IPS-18c (cell line): ENCODE results near the gene CD226.
"Not testable (repeated sequence)": the region's sequence is repeated elsewhere in the genome, so short reads cannot be mapped to it uniquely, and the experiment has no call there.

Experiments used
- H3K4me3 ChIP-seq: 2 replicates; pipeline ENCODE4 v1.7.0; 2013; ENCODE audit warnings: low read depth, mild to moderate bottlenecking, low read length, moderate library complexity; ENCODE audit not compliant: insufficient read depth
- H3K9me3 ChIP-seq: one replicate; pipeline ENCODE4 v1.6.1; 2013; ENCODE audit warnings: mild to moderate bottlenecking, low read length, moderate library complexity; ENCODE audit not compliant: control insufficient read depth, insufficient read depth

CD226 gene

GRCh38 chr18:69858897-69859296 lies 88.8 kb downstream of the CD226 start:
- Histone ChIP-seq H3K4me3 (no peak overlapping the region), H3K9me3 (no peaks in the 10 kb centered on the region)

- H3K9me3 ChIP-seq, result no peaks in the 10 kb centered on the region
- H3K4me3 ChIP-seq, result no peak overlapping the region
These were observed 93.2 kb downstream of the CD226 start for GRCh38 chr18:69854455-69854854.

GRCh38 chr18:69853051-69853450 lies 94.6 kb downstream of the CD226 start:
- H3K4me3 ChIP-seq, result no peak overlapping the region
- H3K9me3 ChIP-seq, result no peaks in the 10 kb centered on the region

- no peaks in the 10 kb centered on the region for H3K9me3 ChIP-seq
These were observed 101.8 kb downstream of the CD226 start for GRCh38 chr18:69845593-69846506.

GRCh38 chr18:69844656-69845055 lies 103.0 kb downstream of the CD226 start:
- no peak overlapping the region for H3K4me3 ChIP-seq
- no peaks in the 10 kb centered on the region for H3K9me3 ChIP-seq

More at GRCh38 chr18:69845593-69846506, 101.8 kb downstream of the CD226 start:
- H3K4me3 ChIP-seq, result no peak overlapping the region

- no peak overlapping the region for H3K4me3 ChIP-seq
These were observed 104.7 kb downstream of the CD226 start for GRCh38 chr18:69843015-69843414.

GRCh38 chr18:69841117-69841516 lies 106.6 kb downstream of the CD226 start:
- no peaks in the 10 kb centered on the region for H3K9me3 ChIP-seq

More at GRCh38 chr18:69843015-69843414, 104.7 kb downstream of the CD226 start:
- no peaks in the 10 kb centered on the region for H3K9me3 ChIP-seq

GRCh38 chr18:69840445-69840844 lies 107.2 kb downstream of the CD226 start:
- Histone ChIP-seq H3K9me3 (no peaks in the 10 kb centered on the region), H3K4me3 (no peak overlapping the region)

More at GRCh38 chr18:69841117-69841516, 106.6 kb downstream of the CD226 start:
- H3K4me3 ChIP-seq, result no peak overlapping the region

- no peaks in the 10 kb centered on the region for H3K9me3 ChIP-seq
- no peak overlapping the region for H3K4me3 ChIP-seq
These were observed 107.7 kb downstream of the CD226 start for GRCh38 chr18:69840001-69840400.

GRCh38 chr18:69839497-69839896 lies 108.2 kb downstream of the CD226 start:
- Histone ChIP-seq H3K9me3 (no peaks in the 10 kb centered on the region), H3K4me3 (no peak overlapping the region)

GRCh38 chr18:69838620-69839411 lies 108.9 kb downstream of the CD226 start:
- Histone ChIP-seq H3K4me3 (no peak overlapping the region), H3K9me3 (no peaks in the 10 kb centered on the region)

- no peaks in the 10 kb centered on the region for H3K9me3 ChIP-seq
- no peak overlapping the region for H3K4me3 ChIP-seq
These were observed 109.7 kb downstream of the CD226 start for GRCh38 chr18:69838003-69838402.

- not testable (repeated sequence) for H3K9me3 ChIP-seq, H3K4me3 ChIP-seq
These were observed 112.7 kb downstream of the CD226 start for GRCh38 chr18:69834980-69835379.

- no peaks in the 10 kb centered on the region for H3K9me3 ChIP-seq
- H3K4me3 ChIP-seq, result no peak overlapping the region
These were observed 117.5 kb downstream of the CD226 start for GRCh38 chr18:69830189-69830588.

GRCh38 chr18:69820538-69820937 lies 127.1 kb downstream of the CD226 start:
- no peaks in the 10 kb centered on the region for H3K9me3 ChIP-seq
- no peak overlapping the region for H3K4me3 ChIP-seq

GRCh38 chr18:69819460-69819859 lies 128.2 kb downstream of the CD226 start:
- H3K4me3 ChIP-seq, result no peak overlapping the region
- no peaks in the 10 kb centered on the region for H3K9me3 ChIP-seq

- Histone ChIP-seq H3K4me3 (no peak overlapping the region), H3K9me3 (no peaks in the 10 kb centered on the region)
These were observed 130.2 kb downstream of the CD226 start for GRCh38 chr18:69817335-69817940.
